HCT116 (cell line): ENCODE results near the gene SEPTIN5. TPM values are rescaled to one million over a fixed set of nuclear protein-coding genes. Genes with fewer than 3 reads are reported as not detected.

ENCODE experiments used
- ATAC-seq: fragments of 200-7000 bp; cut with Tn5 transposase; 2 replicates; pipeline ENCODE4 v1.9.1; 2020; ENCODE audit warnings: mild to moderate bottlenecking, moderate library complexity
- BruUV-seq: library from RNA; stranded (reverse); fragments of 400-500 nt; replicated peaks from 2 replicates; lab custom pipeline; 2021; lab: Mats Ljungman, UMichigan
- CTCF ChIA-PET: fragments of 300-600 bp; sonication (Branson Sonifier 250); formaldehyde crosslinking; loops from one replicate; lab custom pipeline; 2021; ENCODE audit warnings: antibody characterized with exemption; lab: Charles Lee
- POLR2A ChIA-PET: fragments of 300-600, 350-600 bp; sonication (Branson Sonifier 250); formaldehyde crosslinking; loops from one replicate; lab custom pipeline; 2021; ENCODE audit warnings: antibody characterized with exemption; lab: Charles Lee
- RAD21 ChIA-PET, 2 experiments: fragments of 300-600 bp; sonication (Branson Sonifier 250); formaldehyde crosslinking; loops; one replicate each; lab custom pipeline; 2023; ENCODE audit warnings: low total read pairs in 2 of 2; ENCODE audit not compliant: uncharacterized antibody in 2 of 2, unreplicated experiment in 2 of 2, low non-redundant PET in 1 of 2; lab: Charles Lee
- DNase-seq: peaks from one replicate; pipeline ENCODE4 v3.0.0-alpha.2; 2010; ENCODE audit warnings: low read depth, low spot score
- H2AFZ ChIP-seq: fragments of 200-600 bp; shearing (Covaris generic), sonication (generic); 2 replicates; pipeline ENCODE4 v1.6.1; 2017; ENCODE audit warnings: low read depth, mixed run types, mixed read lengths, antibody characterized with exemption, low read length; ENCODE audit not compliant: poor library complexity, severe bottlenecking
- H3K27ac ChIP-seq: 2 replicates; pipeline ENCODE4 v1.5.1; 2012; ENCODE audit warnings: low read depth, low read length
- H3K27me3 ChIP-seq: fragments of 200-600 bp; sonication (generic); 2 replicates; pipeline ENCODE4 v1.6.1; 2016; ENCODE audit warnings: mixed run types, low read length, mixed read lengths; ENCODE audit not compliant: insufficient read depth
- H3K36me3 ChIP-seq, 2 experiments: fragments of 200-500 bp in 1 of 2; fragments of 200-600 bp in 1 of 2; sonication (Bioruptor generic) in 1 of 2; sonication (generic) in 1 of 2; 2 replicates each; pipeline versions ENCODE4 v1.5.1 to v1.6.1; 2014 to 2016; ENCODE audit warnings: low read length in 2 of 2, inconsistent platforms in 1 of 2, mixed read lengths in 1 of 2, mixed run types in 1 of 2; ENCODE audit not compliant: insufficient read depth in 2 of 2, control insufficient read depth in 1 of 2
- H3K4me1 ChIP-seq, 2 experiments: fragments of 200-600 bp in 1 of 2; sonication (generic) in 1 of 2; 2 replicates each; pipeline versions ENCODE4 v1.5.1 to v1.6.1; 2012 to 2017; ENCODE audit warnings: low read length in 2 of 2, inconsistent platforms in 1 of 2, mild to moderate bottlenecking in 1 of 2, mixed read lengths in 1 of 2, mixed run types in 1 of 2, moderate library complexity in 1 of 2; ENCODE audit not compliant: insufficient read depth in 2 of 2, control insufficient read depth in 1 of 2
- H3K4me2 ChIP-seq: fragments of 200-600 bp; sonication (generic); 2 replicates; pipeline ENCODE4 v1.6.1; 2017; ENCODE audit warnings: mixed run types, low read length, mixed read lengths
- H3K4me3 ChIP-seq, 2 experiments: fragments of 200-600 bp in 1 of 2; sonication (generic) in 1 of 2; replicated peaks in 1 of 2; 2 replicates each; pipeline ENCODE4 v1.5.1; 2011 to 2016; ENCODE audit warnings: low read length in 2 of 2, control low read depth in 1 of 2, low read depth in 1 of 2, mild to moderate bottlenecking in 1 of 2, mixed read lengths in 1 of 2, mixed run types in 1 of 2
- H3K79me2 ChIP-seq: fragments of 200-600 bp; sonication (generic); 2 replicates; pipeline ENCODE4 v1.6.1; 2017; ENCODE audit warnings: mild to moderate bottlenecking, mixed run types, low read length, moderate library complexity, mixed read lengths; ENCODE audit not compliant: insufficient read depth
- H3K9ac ChIP-seq: fragments of 200-600 bp; sonication (generic); 2 replicates; pipeline ENCODE4 v1.6.1; 2016; ENCODE audit warnings: low read length, mixed read lengths
- H3K9me2 ChIP-seq: fragments of 200-600 bp; sonication (generic), shearing (Covaris generic); 2 replicates; pipeline ENCODE4 v1.6.1; 2017; ENCODE audit warnings: mixed run types, mild to moderate bottlenecking, moderate library complexity; ENCODE audit not compliant: insufficient read depth
- H3K9me3 ChIP-seq, 2 experiments: fragments of 200-500 bp in 1 of 2; fragments of 200-600 bp in 1 of 2; sonication (Bioruptor generic) in 1 of 2; sonication (generic) in 1 of 2; 2 replicates each; pipeline ENCODE4 v1.6.1; 2014 to 2017; ENCODE audit warnings: low read length in 2 of 2, mixed read lengths in 2 of 2, inconsistent platforms in 1 of 2, low read depth in 1 of 2, mild to moderate bottlenecking in 1 of 2, mixed run types in 1 of 2, moderate library complexity in 1 of 2; ENCODE audit not compliant: control insufficient read depth in 1 of 2, insufficient read depth in 1 of 2
- H4K20me1 ChIP-seq: fragments of 200-600 bp; sonication (generic), shearing (Covaris generic); 2 replicates; pipeline ENCODE4 v1.6.1; 2017; ENCODE audit warnings: mixed run types, mild to moderate bottlenecking, moderate library complexity; ENCODE audit not compliant: insufficient read depth
- ATF3 ChIP-seq: IDR thresholded peaks from 2 replicates; pipeline ENCODE4 v1.6.1; 2012
- EZH2 ChIP-seq: fragments of 200-600 bp; sonication (generic); IDR thresholded peaks from 2 replicates; pipeline ENCODE4 v1.6.1; 2017; ENCODE audit warnings: antibody characterized with exemption, mixed run types
- EZH2phosphoT487 ChIP-seq: fragments of 200-600 bp; IDR thresholded peaks from 2 replicates; pipeline ENCODE4 v1.6.1; 2018; ENCODE audit warnings: antibody characterized with exemption, borderline replicate concordance
- FOSL1 ChIP-seq: IDR thresholded peaks from 2 replicates; pipeline ENCODE4 v1.6.1; 2012; ENCODE audit warnings: low read depth
- JUND ChIP-seq: IDR thresholded peaks from 2 replicates; pipeline ENCODE4 v1.6.1; 2012
- POLR2A ChIP-seq: IDR thresholded peaks from 2 replicates; pipeline ENCODE4 v1.7.0; 2011; ENCODE audit warnings: borderline replicate concordance; ENCODE audit not compliant: insufficient read depth, insufficient read length; ENCODE audit errors: extremely low read depth
- RAD21 ChIP-seq: IDR thresholded peaks from 2 replicates; pipeline ENCODE4 v1.6.1; 2012; ENCODE audit warnings: low read depth, mild to moderate bottlenecking
- SIN3A ChIP-seq: IDR thresholded peaks from 2 replicates; pipeline ENCODE4 v1.6.1; 2012; ENCODE audit warnings: low read depth
- intact Hi-C: fragments of 100-400 bp; cut with micrococcal nuclease; formaldehyde crosslinking; loops from 2 replicates; pipeline ENCODE4 v1.10.0; 2022
- total RNA-seq: library from RNA; stranded (reverse); gene quantifications from one replicate; pipeline ENCODE4 v1.2.1, GENCODE V29; 2021; ENCODE audit not compliant: unreplicated experiment
- TF ChIP-seq, protein P1 (sequence below): IDR thresholded peaks from 2 replicates; pipeline ENCODE4 v1.6.1; 2012
- TF ChIP-seq, protein P2 (sequence below): IDR thresholded peaks from 2 replicates; pipeline ENCODE4 v1.6.1; 2011; ENCODE audit warnings: mild to moderate bottlenecking, low read length, moderate library complexity; ENCODE audit not compliant: insufficient replicate concordance; ENCODE audit errors: extremely low read depth

Gene SEPTIN5
- total RNA-seq, 1 experiment from 2014 or later, result 9.0 TPM

DNA sequence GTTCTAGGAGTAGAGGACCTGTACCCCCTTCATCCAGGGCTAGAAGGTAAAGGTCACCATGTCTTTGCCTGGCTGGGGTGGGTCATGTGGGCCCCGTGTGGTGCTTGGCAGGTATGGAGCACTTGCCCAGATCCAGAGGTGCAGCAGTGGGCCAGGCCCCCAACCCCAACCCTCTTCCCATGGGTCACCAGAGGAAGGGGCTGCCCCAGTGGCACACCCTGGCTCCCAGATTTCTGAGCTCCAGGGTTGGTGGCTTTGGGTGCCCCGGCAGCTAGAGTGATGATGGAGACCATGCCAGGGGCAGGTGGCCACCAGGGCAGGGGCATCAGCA, 6.7 kb downstream of the SEPTIN5 start:
- H3K9ac ChIP-seq, result no peak overlapping the region
- H3K27ac ChIP-seq, result no peak overlapping the region
- no peak for DNase-seq
- H3K9me3 ChIP-seq, result no peaks in the 10 kb centered on the region
- H2AFZ ChIP-seq, result no peak overlapping the region
- peaks cover 17 to 31% of the 10 kb centered on the region in 2 experiments for H3K4me1 ChIP-seq
- H3K79me2 ChIP-seq, result no peaks in the 10 kb centered on the region
- RAD21 ChIA-PET, result no interaction called here
- H3K4me2 ChIP-seq, result no peak overlapping the region
- no peak for TF ChIP-seq SIN3A
- no peak for TF ChIP-seq ATF3
- TF ChIP-seq, protein P1, sequence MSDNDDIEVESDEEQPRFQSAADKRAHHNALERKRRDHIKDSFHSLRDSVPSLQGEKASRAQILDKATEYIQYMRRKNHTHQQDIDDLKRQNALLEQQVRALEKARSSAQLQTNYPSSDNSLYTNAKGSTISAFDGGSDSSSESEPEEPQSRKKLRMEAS, result no peak
- no peak for TF ChIP-seq FOSL1
- TF ChIP-seq POLR2A, result no peak
- TF ChIP-seq, protein P2, sequence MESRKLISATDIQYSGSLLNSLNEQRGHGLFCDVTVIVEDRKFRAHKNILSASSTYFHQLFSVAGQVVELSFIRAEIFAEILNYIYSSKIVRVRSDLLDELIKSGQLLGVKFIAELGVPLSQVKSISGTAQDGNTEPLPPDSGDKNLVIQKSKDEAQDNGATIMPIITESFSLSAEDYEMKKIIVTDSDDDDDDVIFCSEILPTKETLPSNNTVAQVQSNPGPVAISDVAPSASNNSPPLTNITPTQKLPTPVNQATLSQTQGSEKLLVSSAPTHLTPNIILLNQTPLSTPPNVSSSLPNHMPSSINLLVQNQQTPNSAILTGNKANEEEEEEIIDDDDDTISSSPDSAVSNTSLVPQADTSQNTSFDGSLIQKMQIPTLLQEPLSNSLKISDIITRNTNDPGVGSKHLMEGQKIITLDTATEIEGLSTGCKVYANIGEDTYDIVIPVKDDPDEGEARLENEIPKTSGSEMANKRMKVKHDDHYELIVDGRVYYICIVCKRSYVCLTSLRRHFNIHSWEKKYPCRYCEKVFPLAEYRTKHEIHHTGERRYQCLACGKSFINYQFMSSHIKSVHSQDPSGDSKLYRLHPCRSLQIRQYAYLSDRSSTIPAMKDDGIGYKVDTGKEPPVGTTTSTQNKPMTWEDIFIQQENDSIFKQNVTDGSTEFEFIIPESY, result no peak
- TF ChIP-seq JUND, result no peak
- TF ChIP-seq EZH2, result no peak
- no peak for TF ChIP-seq RAD21
- no peak for TF ChIP-seq EZH2phosphoT487
- TF ChIP-seq, all 23 proteins: peak for 0
- H3K27me3 ChIP-seq, result no peaks in the 10 kb centered on the region
- no peak overlapping the region for H3K4me3 ChIP-seq
- no peaks in the 10 kb centered on the region for H4K20me1 ChIP-seq
- ChIA-PET CTCF (no interaction called here), POLR2A (no interaction called here)
- no peaks in the 10 kb centered on the region; a peak in 1 of 4 replicates for H3K36me3 ChIP-seq
- no TSS peak for BruUV-seq
- intact Hi-C loops, result no loop called here
- H3K9me2 ChIP-seq, result no peaks in the 10 kb centered on the region
- no peak for ATAC-seq
